IMR-90 (cell line): ENCODE data around the gene CHIT1.
"Not testable (repeated sequence)": the region's sequence is repeated elsewhere in the genome, so short reads cannot be mapped to it uniquely, and the experiment has no call there.

ENCODE experiments used
- CHD1 ChIP-seq: IDR thresholded peaks from 2 replicates; pipeline ENCODE4 v1.6.1; 2012; ENCODE audit warnings: low read depth, low read length, improper control_type of control experiment
- ELK1 ChIP-seq: fragments of 150-350 bp; IDR thresholded peaks from 2 replicates; pipeline ENCODE4 v1.6.1; 2016; ENCODE audit warnings: low read depth, mild to moderate bottlenecking, low read length, moderate library complexity, borderline replicate concordance
- MXI1 ChIP-seq: IDR thresholded peaks from 2 replicates; pipeline ENCODE4 v1.6.1; 2012; ENCODE audit warnings: low read depth, mild to moderate bottlenecking, low read length, moderate library complexity, borderline replicate concordance
- NFE2L2 ChIP-seq: fragments of 150-350 bp; IDR thresholded peaks from 2 replicates; pipeline ENCODE4 v1.6.1; 2016; ENCODE audit warnings: low read depth, mild to moderate bottlenecking, low read length
- POLR2A ChIP-seq: IDR thresholded peaks from 2 replicates; pipeline ENCODE4 v1.6.1; 2012; ENCODE audit warnings: mild to moderate bottlenecking, low read depth, low read length
- RAD21 ChIP-seq: IDR thresholded peaks from 2 replicates; pipeline ENCODE4 v1.6.1; 2012; ENCODE audit warnings: low read length, improper control_type of control experiment
- RFX5 ChIP-seq: IDR thresholded peaks from 2 replicates; pipeline ENCODE4 v1.8.0; 2012; ENCODE audit warnings: low read depth, mild to moderate bottlenecking, low read length, moderate library complexity
- SMC3 ChIP-seq: fragments of 150-350 bp; IDR thresholded peaks from 2 replicates; pipeline ENCODE4 v1.6.1; 2016; ENCODE audit warnings: low read depth, mild to moderate bottlenecking, antibody characterized with exemption, low read length, moderate library complexity
- TF ChIP-seq, protein P1 (sequence below): conservative IDR thresholded peaks from 2 replicates; pipeline ENCODE4 v1.5.1; 2012; ENCODE audit warnings: mild to moderate bottlenecking, low read depth, low read length, improper control_type of control experiment
- TF ChIP-seq, protein P2 (sequence below): fragments of 150-350 bp; IDR thresholded peaks from 2 replicates; pipeline ENCODE4 v1.6.1; 2017; ENCODE audit warnings: mild to moderate bottlenecking, antibody characterized with exemption, low read length, low read depth

DNA sequence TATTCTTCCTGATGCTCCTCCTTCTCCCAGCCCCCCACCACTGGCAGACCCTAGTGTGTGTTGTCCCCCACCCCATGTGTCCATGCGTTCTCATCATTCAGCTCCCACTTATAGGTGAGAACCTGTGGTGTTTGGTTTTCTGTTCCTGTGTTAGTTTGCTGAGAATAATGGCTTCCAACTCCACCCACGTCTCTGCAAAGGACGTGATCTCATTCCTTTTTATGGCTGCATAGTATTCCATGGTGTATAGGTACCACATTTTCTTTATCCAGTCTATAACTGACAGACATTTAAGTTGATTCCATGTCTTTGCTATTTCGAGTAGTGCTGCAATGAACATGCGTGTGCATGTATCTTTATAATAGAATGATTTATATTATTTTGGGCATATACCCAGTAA lies 12.2 kb upstream of the CHIT1 start:
- TF ChIP-seq, protein P1, sequence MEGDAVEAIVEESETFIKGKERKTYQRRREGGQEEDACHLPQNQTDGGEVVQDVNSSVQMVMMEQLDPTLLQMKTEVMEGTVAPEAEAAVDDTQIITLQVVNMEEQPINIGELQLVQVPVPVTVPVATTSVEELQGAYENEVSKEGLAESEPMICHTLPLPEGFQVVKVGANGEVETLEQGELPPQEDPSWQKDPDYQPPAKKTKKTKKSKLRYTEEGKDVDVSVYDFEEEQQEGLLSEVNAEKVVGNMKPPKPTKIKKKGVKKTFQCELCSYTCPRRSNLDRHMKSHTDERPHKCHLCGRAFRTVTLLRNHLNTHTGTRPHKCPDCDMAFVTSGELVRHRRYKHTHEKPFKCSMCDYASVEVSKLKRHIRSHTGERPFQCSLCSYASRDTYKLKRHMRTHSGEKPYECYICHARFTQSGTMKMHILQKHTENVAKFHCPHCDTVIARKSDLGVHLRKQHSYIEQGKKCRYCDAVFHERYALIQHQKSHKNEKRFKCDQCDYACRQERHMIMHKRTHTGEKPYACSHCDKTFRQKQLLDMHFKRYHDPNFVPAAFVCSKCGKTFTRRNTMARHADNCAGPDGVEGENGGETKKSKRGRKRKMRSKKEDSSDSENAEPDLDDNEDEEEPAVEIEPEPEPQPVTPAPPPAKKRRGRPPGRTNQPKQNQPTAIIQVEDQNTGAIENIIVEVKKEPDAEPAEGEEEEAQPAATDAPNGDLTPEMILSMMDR: not testable (repeated sequence)
- TF ChIP-seq RAD21, CHD1, RFX5, ELK1, MXI1, SMC3, POLR2A, NFE2L2: not testable (repeated sequence)
- TF ChIP-seq, protein P2, sequence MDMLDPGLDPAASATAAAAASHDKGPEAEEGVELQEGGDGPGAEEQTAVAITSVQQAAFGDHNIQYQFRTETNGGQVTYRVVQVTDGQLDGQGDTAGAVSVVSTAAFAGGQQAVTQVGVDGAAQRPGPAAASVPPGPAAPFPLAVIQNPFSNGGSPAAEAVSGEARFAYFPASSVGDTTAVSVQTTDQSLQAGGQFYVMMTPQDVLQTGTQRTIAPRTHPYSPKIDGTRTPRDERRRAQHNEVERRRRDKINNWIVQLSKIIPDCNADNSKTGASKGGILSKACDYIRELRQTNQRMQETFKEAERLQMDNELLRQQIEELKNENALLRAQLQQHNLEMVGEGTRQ: not testable (repeated sequence)
